NCI-H446 (cell line): ENCODE results near the gene ZNF330.
"Not testable (repeated sequence)": the region's sequence is repeated elsewhere in the genome, so short reads cannot be mapped to it uniquely, and the experiment has no call there.

Source experiments
- DNase-seq, 2 experiments: peaks; one replicate each; lab custom pipeline; 2025; lab: John Stamatoyannopoulos, UW

Gene ZNF330

DNA sequence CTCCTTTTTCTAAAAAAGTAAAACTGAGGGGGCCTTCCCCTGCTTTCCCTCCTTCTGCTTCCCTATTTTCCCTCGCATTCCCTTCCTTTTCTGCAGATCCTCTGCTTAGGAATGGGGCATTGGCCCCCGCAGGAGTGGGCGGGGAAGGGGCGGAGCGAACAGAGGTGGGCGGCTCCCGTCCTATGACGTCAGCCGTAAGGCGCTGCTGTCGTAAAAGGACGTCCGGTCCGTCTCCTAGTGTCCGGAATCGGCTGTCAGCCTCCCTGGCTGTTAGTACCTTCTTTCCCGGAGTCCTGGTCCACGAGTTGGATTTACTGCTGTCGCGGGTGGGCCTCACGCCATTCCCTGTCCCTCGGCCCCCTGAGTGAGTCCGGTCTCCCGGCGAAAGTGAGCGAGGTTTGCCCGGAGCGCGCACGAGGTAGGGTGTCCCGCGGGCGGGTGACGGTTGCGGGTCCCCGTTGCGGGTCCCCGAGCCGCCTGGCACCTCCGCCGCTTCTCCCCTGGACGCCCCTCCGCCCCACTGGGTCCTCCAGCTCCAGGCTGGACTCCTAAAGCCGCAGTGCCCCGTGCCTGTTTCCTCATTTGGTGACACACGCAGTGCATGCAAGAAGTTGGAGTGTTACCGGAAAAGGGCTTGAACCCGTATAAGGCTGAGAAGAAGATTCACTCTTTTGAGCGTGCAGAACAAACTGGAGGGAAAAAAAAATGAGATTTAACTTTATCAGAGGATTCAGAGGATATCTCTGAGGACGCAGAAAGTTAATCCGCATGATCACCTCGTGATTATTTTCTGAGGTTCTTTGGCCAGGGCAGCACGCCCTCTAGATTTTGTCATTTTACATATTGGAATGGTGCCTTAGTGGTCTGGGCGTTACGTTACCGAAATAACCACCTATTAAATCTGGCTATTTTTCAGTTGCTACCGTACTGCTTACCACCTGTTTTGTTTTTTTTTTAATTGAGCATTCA lies at the start of gene ZNF330:
TSS of gene ZNF330 (plus strand) at position 205 of the 969 bp plus-strand sequence. CDS start 1,477 bp downstream, outside the sequence.
- peak; percentile 76 to 94 for DNase-seq

DNA sequence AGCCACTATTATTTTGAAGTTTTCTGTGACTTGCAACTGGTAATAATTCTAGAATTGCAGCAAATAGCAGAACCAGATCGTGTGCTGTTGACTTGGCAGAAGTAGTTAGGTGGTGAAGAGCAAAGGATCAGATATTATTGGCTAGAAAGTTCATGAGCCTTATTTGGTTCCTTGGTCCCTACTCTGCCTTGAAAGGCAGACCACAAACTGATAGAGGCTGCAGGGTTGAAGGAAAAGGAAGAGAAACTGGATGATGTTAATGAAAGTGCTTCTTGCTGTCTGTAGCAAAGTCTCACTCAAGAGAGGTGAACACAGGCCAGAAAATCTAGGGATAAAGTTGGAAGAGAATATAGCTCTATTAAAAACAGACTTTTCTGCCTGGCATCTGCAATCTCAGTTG lies 46.2 kb upstream of the ZNF330 start:
- no peak for DNase-seq

DNA sequence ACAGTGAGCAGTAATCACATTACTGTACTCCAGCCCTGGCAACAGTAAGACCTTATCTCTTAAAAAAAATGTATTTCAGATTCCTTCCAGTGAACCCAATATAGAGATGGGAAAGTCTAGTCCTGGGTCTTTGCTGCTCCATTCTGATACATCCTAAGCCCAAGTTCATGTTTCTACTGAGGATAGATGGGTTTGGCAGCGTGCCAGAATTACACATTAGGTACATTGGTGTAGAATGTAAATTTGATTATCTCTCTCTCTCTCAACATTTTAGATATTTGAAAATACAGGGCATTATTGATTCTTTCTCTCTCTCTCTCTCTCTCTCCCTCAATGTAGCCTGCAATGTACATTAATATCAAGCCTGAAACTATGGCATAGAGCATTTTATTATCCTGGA lies 43.5 kb upstream of the ZNF330 start:
- no peak for DNase-seq

DNA sequence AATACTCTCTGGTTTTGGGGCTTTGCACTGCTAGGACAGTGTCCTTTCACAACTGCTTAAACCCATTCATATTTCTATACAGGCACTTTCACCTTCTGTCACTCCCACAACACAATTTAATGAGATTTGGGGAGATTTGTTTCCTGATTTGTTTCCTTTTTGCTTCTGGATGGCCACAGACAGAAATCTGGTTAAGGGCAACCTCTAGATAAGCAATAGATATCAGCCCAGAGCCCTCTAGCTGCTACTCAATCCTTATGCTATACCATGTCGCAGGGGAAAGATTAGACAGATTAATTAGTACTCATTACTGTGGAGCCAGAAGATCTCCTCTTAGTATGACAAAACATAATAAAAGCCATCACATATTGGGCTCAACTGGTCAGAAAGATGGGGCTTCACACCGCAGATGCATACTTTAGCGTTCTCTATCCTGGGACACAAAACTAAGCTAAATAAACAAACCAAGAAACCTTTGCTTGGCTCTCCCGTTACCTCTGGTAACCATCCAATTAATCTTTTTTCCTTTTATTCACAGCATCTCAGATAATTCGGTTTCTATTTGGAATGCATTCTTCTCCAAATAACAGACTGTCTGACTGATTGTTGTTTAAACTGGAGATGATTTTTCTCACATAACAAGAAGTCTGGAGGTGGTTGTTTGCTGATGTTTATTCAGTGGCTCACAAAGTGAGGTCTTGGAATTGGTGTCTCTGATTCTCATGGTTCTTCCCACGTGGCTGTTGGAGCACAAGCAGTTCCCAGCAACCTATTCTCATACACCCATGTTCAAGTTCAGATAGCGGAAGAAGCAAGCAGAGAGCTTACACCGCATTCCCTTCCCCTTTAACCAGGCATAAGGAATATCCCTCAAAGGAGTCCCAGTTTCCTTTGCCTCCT lies 41.0 kb upstream of the ZNF330 start:
- no peak for DNase-seq

DNA sequence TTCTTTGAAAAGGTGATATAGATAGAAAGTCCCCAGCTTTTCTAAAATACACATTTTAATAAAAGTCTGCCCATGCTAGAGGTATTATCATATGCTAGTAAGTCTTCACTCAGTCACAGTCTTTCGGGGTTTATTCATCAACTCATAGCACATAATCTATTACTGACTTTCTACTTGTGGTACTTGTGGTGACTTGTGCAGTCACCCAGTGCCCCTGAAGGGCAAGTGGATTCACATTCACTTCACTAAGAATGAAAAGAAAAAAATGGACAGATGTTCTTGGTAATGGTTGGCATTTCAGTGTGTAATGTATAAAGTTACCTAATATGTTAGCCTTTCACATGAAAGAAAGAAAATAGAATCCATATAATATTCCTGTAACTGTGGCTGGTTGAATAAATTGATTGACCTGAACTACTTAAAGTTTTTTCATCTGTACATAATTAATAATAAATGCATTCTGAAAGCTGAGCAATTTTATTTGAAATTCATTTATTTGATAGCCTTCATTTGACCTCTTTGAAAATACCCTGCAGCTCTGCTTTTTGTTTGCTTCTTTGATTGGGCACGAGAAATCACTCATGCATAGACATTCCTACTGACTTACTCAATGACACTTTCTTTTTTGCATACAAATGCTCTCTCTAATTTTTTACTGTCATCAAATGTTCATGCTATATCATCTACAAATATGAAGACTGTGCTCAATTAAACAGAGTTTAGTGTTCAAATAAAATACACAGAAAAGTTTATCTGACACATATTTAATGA lies 39.5 kb upstream of the ZNF330 start:
- DNase-seq = no peak

DNA sequence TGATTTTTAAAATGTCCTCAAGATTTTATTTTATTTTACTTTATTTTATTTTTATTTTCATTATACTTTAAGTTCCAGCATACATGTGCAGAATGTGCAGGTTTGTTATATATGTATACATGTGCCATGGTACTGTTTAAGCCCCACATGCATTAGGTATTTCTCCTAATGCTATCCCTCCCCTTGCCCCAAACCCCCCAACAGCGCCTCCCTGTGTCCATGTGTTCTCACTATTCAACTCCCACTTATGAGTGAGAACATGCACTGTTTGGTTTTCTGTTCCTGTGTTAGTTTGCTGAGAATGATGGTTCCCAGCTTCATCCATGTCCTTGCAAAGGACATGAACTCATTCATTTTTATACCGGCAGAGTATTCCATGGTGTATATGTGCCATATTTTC lies 37.2 kb upstream of the ZNF330 start:
- not testable (repeated sequence) for DNase-seq

DNA sequence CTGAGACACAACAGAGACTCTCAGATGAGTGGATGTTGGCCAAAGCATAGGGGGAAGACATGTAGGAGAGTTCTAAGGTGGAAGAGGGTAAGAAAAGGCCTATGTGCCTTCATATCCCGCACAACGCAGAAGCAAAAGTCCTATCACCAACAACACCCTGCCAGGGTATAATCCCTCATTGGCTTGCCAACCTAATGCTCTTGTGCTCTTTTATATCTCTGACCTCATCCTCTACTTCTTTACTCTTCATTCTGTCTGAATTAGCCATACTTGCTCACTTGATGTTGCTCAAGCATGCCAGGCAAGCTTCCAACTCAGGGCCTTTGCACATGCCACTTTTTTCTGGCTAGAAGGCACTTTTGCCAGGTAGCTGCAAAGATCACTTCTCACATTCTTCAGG lies 28.1 kb upstream of the ZNF330 start:
- no peak for DNase-seq

DNA sequence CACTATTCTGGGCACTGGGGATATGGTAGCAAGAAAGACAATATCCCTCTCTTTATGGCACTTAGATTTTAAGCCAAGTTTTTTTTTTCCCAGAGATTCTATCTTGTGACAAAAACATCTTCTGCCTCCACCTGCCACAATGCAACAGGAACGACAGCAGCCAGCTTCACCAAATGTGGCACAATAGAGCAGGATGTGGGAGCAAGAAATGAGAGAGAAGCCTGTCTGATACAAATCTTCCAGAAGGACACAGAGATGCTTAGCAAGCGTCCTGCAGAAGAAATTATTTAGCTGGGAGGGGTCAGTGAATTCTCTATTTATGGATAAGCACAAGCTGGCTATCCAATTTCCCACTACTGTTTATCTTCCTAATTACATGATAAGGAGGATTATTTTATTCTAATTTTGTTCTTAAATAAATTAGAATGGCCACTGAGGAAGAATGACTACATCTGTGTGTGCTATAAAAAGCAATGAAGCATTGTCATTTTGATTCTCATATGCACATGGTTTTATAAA lies 27.1 kb upstream of the ZNF330 start:
- no peak for DNase-seq

DNA sequence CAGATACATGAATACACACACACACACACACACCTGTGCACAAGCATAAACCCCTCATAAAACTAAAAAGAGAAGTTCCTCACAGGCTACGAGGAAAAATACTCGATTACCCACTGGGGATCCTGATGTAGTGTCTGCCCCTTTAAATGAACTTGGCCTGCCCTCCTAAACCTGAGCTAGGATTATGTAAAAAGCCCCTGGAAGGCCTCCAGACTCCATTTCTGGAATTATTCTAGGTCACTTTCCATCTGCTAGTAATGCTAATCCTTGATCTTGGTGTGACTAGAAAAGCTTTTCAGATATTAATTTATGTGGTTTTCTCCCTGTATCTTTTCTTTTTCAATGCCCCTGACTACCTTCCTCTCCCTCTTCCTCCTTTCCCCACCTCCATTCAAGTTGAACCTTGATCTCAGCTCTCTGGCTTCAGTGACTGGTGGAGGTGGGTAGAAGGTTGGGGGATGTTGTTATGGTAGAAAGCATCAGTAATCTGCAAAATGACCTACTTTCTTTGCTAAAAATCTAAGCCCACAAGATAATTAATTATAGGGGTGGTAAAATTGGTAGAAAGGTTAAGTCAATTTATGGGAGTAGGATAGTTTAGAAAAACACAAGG lies 25.5 kb upstream of the ZNF330 start:
- DNase-seq = no peak

DNA sequence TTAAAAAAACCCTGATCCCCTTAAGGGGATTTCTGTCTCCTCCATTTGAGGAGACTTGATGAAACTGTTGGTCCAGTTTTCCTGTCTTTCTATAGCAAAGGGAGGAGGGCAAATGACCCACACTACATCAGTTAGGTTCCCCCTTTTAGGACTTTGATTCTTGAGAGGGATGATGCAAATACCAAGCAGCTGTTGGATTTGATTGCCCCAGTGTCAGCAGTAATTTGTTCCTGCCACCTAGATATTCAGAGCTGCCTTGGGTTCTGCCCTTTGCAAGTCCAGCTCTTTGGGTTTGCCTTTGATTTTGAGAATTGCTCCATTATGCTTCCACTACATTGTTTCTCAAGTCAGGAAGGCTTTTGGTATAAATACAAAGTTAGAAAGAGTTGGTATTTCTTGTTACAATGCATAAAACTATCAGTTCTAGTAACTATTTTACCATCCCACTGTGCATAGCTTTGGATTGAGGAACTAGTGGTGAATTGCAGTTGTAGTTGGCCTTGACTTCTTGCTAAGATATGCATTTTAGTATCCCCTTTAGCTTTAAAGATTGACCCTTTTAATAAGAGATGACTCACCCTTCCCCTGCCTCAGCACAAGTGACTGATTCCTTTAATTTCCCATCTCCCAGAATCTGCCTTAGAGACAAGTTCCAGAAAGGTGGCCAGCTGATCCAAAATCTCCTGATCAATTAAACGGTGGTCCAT lies 24.3 kb upstream of the ZNF330 start:
- DNase-seq = no peak

DNA sequence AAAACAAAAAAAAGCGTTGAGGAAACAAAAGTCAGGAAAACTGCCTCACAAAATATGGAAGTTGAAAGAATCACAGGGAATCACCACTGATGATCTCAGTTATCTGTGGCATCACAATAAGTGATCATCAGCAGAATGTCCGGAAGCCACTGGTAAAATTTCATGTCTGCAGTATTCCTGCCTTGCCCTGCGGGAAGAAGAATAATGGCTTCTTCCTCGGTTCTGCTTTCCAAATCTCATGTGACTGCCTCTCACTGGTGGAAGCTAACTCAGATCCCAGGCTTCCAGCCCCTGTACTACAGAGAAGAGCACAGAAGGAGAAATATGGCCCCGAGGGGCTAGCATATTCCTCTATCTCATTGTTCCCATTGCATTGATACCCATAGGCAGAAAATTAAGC lies 12.7 kb upstream of the ZNF330 start:
- DNase-seq = no peak

DNA sequence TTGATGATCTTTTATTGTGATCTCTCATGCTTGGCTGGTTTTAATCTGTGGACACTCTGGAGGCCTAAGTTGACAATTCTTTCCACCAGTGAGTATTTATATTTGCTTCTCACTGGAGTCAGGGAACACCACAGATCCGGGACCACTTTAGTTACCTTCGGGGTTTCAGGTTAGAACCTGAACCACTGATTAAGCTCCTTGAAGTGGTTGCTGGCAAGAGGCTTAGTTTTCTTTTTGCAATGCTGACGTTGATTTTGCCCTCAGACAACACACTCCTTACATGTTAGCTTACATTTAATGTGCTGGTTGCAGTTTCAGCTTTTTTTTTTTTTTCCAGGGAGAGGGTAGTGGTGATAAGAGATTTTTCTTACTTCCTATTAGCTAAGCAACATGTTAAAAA lies 10.5 kb upstream of the ZNF330 start:
- no peak for DNase-seq

DNA sequence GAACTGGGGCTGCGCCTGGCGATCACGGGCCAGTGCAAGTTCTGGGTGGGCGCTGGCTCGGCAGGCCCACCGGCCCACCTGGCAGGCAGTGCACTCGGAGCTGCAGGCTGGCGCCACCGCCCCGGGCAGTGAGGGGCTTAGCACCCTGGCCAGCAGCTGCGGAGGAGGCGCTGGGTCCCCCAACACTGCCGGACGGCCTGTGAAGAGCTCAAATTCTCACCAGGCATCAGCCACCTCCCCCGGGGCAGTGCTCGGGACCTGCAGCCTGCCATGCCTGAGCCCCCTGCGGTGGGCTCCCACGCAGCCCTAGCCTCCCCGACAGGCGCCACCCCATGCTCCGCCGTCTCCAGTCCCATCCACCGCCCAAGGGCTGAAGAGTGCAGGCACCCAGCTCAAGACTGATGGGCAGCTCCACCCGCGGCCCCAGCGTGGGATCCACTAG lies 7.1 kb upstream of the ZNF330 start:
- no peak for DNase-seq

DNA sequence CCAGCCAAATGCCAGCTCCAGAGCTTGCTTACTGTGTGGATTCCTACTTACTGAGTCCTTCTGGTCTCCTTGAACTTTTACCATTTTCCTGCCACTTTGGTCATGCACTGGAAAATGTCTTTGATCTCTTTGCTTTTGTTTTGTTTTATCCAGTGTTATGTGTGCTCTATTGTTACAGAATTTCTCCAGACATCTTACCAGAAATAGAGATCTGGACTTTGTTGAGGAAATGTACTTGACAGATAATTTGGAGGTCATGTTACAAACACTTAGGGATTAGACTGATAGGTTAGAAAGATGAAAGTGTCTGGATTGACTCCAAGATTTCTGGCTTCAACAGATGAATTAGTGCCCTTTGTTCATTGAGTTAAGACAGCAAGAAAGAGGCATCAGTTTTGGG lies 5.7 kb upstream of the ZNF330 start:
- DNase-seq = no peak

DNA sequence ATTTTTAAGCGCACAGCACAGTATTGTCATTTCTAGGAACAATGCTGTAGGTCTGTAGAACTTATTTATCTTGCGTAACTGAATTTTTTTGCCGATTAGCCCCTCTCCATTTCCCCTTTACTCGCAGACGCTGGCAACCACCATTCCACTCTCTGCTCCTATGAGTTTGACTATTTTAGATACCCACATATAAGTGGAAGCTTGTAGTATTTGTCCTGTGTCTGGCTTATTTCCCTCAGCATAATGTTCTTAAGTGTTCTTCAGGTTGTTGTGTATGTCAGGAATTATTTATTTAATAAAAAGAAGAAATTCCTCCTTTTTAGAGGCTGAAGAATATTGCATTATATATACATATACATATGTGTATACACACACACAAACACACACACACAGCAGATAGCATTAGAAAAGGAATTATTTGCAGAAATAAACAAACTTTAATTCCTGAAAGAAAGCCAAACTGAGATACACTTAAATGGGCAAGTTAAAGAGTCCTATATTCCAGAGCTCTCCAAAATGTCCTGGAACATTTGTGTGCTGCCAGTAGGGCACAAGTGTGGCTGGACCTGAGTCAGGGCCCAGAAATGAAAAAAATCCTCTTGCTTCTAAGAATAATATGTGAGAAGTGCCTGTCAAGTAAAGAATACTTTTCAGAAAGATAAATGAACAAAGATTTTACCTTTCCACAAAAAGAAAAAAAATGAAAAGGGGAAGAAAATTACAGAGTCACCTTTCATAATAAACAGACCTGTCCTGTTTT lies 4.5 kb upstream of the ZNF330 start:
- DNase-seq = no peak

DNA sequence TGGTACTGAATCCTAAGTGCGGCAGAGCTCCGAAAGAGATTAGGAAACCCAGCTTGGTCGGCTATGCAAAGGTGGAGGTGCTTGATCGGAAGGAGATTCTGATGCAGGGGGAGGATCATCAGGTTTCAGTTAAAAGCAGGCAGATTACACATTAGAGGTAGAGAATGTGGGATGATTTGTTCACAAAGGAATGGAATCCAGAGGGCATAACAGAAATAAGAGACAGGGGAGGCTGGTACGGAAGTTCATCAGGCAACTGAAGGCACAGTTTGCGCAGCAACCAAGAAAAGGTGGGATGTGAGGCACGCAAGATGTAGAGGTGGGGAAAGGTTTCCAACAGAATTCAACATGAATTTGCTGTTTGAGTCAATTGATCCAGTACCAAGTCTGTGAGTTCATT lies 424 bp upstream of the ZNF330 start:
- no peak for DNase-seq

DNA sequence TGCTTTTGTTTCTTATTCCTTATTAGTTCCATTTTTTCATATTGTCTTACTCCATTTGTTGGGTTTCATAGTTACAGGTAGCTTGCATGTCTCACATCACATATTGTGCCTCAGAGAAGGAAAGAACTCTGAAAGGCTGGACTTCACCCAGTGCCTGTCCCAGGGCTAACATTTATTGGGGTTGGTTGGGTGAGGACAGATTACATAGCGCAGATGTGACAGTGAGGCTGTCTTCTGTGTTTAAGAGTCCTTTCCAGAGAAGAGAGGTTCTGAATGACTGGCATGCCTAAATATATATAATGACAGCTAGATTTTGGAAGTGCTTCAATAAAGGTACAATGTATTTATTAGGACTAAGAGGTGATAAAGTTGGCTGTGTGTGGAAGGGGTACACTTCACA lies 2.7 kb downstream of the ZNF330 start:
- DNase-seq = no peak

DNA sequence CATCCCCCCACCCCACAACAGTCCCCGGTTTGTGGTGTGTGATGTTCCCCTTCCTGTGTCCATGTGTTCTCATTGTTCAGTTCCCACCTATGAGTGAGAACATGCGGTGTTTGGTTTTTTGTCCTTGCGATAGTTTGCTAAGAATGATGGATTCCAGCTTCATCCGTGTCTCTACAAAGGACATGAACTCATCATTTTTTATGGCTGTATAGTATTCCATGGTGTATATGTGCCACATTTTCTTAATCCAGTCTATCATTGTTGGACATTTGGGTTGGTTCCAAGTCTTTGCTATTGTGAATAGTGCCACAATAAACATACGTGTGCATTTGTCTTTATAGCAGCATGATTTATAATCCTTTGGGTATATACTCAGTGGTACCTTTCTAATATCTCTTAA lies 6.6 kb downstream of the ZNF330 start:
- not testable (repeated sequence) for DNase-seq

DNA sequence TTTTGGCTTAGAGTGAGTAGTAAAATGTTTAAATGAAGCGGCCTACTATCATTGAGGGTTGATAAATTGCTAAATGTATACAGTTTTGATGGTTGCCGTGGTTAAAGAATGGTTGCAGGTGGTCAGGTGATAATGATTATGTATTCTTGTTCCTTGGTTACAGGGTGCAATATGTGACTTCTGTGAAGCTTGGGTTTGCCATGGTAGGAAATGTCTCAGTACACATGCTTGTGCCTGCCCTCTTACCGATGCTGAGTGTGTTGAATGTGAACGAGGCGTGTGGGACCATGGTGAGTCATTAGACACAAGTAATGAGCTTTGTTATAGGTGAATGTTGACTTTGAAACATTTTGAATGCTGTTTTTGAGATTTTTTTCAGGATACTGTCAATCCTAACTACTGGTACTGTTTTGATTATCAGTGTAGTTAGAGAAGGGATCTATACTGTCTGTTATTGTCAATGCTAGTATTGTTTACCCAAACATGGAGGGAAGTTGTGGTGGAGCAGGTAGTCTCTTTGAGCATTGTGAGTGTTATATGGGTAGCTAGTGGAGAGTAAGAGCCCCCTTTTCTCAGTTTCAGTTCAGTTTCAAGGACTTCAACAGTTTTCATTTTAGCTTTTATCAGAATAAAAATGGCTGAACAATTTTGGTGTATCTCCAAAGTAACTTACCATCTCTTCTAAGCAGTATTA lies 8.9 kb downstream of the ZNF330 start:
- DNase-seq = no peak
